Measurements from ENCODE around the gene PER2. TPM values are rescaled to one million over a fixed set of nuclear protein-coding genes. Genes with fewer than 3 reads are reported as not detected.
"Not testable (repeated sequence)": the region's sequence is repeated elsewhere in the genome, so short reads cannot be mapped to it uniquely, and the experiment has no call there.

PER2 gene
- total RNA-seq, 2 experiments from 2014 or later, result 33.8 to 38.2 TPM

GRCh38 chr2:238325694-238326093, 37.3 kb upstream of the PER2 start:
- H3K4me1 Mint-ChIP-seq (ENCODE audit: low read depth), result peaks cover 18% of the 10 kb centered on the region
- POLR2A ChIA-PET, result no interaction called here
- H3K4me1 ChIP-seq (ENCODE audit: insufficient read depth, low read length), result peaks cover 13% of the 10 kb centered on the region
- intact Hi-C loops (cut with DNase I, micrococcal nuclease), result no loop called here
- ATAC-seq (ENCODE audit: poor library complexity) (no peak), DNase-seq (no peak)
- H3K27ac Mint-ChIP-seq, result no peak overlapping the region
- no peak overlapping the region for H3K27ac ChIP-seq (ENCODE audit: low read depth in 1 of 2, low read length in 2 of 2)
- CTCF ChIA-PET, result no interaction called here
- peaks cover 47% of the 10 kb centered on the region for H3K36me3 Mint-ChIP-seq (ENCODE audit: low read depth)
- H3K4me3 ChIP-seq (ENCODE audit: low read length), result no peak overlapping the region
- no peak for TF ChIP-seq CTCF (IDR thresholded peaks at IDR 0.05)
- no peaks in the 10 kb centered on the region for H3K27me3 ChIP-seq (ENCODE audit: control insufficient read depth in 1 of 2, insufficient read depth in 2 of 2, low read length in 2 of 2)
- H3K27me3 Mint-ChIP-seq, result no peaks in the 10 kb centered on the region
- H3K36me3 ChIP-seq (ENCODE audit: insufficient read depth, low read length), result peaks cover 9% of the 10 kb centered on the region
- no peaks in the 10 kb centered on the region for H3K9me3 Mint-ChIP-seq
- no peaks in the 10 kb centered on the region for H3K9me3 ChIP-seq (ENCODE audit: control insufficient read depth in 1 of 2, insufficient read depth in 1 of 2, low read length in 2 of 2)
- no peak overlapping the region for H3K4me3 Mint-ChIP-seq

GRCh38 chr2:238324248-238324647, 35.8 kb upstream of the PER2 start:
- H3K9me3 Mint-ChIP-seq; CTCF ChIA-PET; H3K9me3 ChIP-seq (ENCODE audit: control insufficient read depth in 1 of 2, insufficient read depth in 1 of 2, low read length in 2 of 2); intact Hi-C loops (cut with DNase I, micrococcal nuclease); H3K27ac Mint-ChIP-seq; POLR2A ChIA-PET; ATAC-seq (ENCODE audit: poor library complexity); H3K4me3 ChIP-seq (ENCODE audit: low read length); DNase-seq; H3K27me3 ChIP-seq (ENCODE audit: control insufficient read depth in 1 of 2, insufficient read depth in 2 of 2, low read length in 2 of 2); H3K27me3 Mint-ChIP-seq; H3K36me3 ChIP-seq (ENCODE audit: insufficient read depth, low read length); H3K27ac ChIP-seq (ENCODE audit: low read depth in 1 of 2, low read length in 2 of 2); H3K4me3 Mint-ChIP-seq: not testable (repeated sequence)
- Mint-ChIP-seq H3K36me3 (ENCODE audit: low read depth) (peaks cover 36% of the 10 kb centered on the region), H3K4me1 (ENCODE audit: low read depth) (peaks cover 26% of the 10 kb centered on the region)
- H3K4me1 ChIP-seq (ENCODE audit: insufficient read depth, low read length), result peaks cover 20% of the 10 kb centered on the region

GRCh38 chr2:238322001-238322411, 33.6 kb upstream of the PER2 start:
- H3K27me3 Mint-ChIP-seq, result no peaks in the 10 kb centered on the region
- H3K4me3 ChIP-seq (ENCODE audit: low read length), result no peak overlapping the region
- peaks cover 20% of the 10 kb centered on the region for H3K4me1 ChIP-seq (ENCODE audit: insufficient read depth, low read length)
- no peak overlapping the region for H3K27ac Mint-ChIP-seq
- DNase-seq, result peak in 1 of 14 experiments; percentile 2
- no peaks in the 10 kb centered on the region for H3K27me3 ChIP-seq (ENCODE audit: control insufficient read depth in 1 of 2, insufficient read depth in 2 of 2, low read length in 2 of 2)
- no peak overlapping the region for H3K27ac ChIP-seq (ENCODE audit: low read depth in 1 of 2, low read length in 2 of 2)
- ChIA-PET POLR2A (no interaction called here), CTCF (no interaction called here)
- peaks cover 29% of the 10 kb centered on the region for H3K4me1 Mint-ChIP-seq (ENCODE audit: low read depth)
- no peak for ATAC-seq (ENCODE audit: poor library complexity)
- H3K4me3 Mint-ChIP-seq, result peak overlapping the region; percentile 85
- TF ChIP-seq CTCF (IDR thresholded peaks at IDR 0.05), result no peak
- peaks cover 5% of the 10 kb centered on the region for H3K36me3 ChIP-seq (ENCODE audit: insufficient read depth, low read length)
- H3K9me3 Mint-ChIP-seq, result no peaks in the 10 kb centered on the region
- no peaks in the 10 kb centered on the region for H3K9me3 ChIP-seq (ENCODE audit: control insufficient read depth in 1 of 2, insufficient read depth in 1 of 2, low read length in 2 of 2)
- peaks cover 14% of the 10 kb centered on the region for H3K36me3 Mint-ChIP-seq (ENCODE audit: low read depth)
- intact Hi-C loops (cut with DNase I, micrococcal nuclease), result loop anchor here in 1 of 2 experiments (2.0 kb wide), 1 partner anchor 103 kb away; no protein-coding TSS in a partner anchor

GRCh38 chr2:238321467-238321866, 33.1 kb upstream of the PER2 start:
- ChIA-PET CTCF (no interaction called here), POLR2A (interaction anchor here (1.4 kb wide), 1 partner anchor 33 kb away, joined by 5 read pairs; the partner anchor contains the start of gene PER2)
- intact Hi-C loops (cut with DNase I, micrococcal nuclease), result loop anchor here in 1 of 2 experiments (2.0 kb wide), 1 partner anchor 33 kb away; the partner anchor contains the start of gene PER2
- no peak for ATAC-seq (ENCODE audit: poor library complexity)
- no peak for DNase-seq
- H3K4me1 ChIP-seq (ENCODE audit: insufficient read depth, low read length), result peaks cover 20% of the 10 kb centered on the region
- H3K27me3 Mint-ChIP-seq, result no peaks in the 10 kb centered on the region
- H3K36me3 ChIP-seq (ENCODE audit: insufficient read depth, low read length), result peaks cover 5% of the 10 kb centered on the region
- H3K27ac ChIP-seq (ENCODE audit: low read depth in 1 of 2, low read length in 2 of 2), result no peak overlapping the region
- peak overlapping the region; percentile 46 for H3K4me3 ChIP-seq (ENCODE audit: low read length)
- H3K4me1 Mint-ChIP-seq (ENCODE audit: low read depth), result peaks cover 29% of the 10 kb centered on the region
- no peaks in the 10 kb centered on the region for H3K27me3 ChIP-seq (ENCODE audit: control insufficient read depth in 1 of 2, insufficient read depth in 2 of 2, low read length in 2 of 2)
- peaks cover 14% of the 10 kb centered on the region for H3K36me3 Mint-ChIP-seq (ENCODE audit: low read depth)
- H3K9me3 ChIP-seq (ENCODE audit: control insufficient read depth in 1 of 2, insufficient read depth in 1 of 2, low read length in 2 of 2), result no peaks in the 10 kb centered on the region
- no peak overlapping the region for H3K27ac Mint-ChIP-seq
- peak overlapping the region; percentile 85 for H3K4me3 Mint-ChIP-seq
- no peak for TF ChIP-seq CTCF (IDR thresholded peaks at IDR 0.05)
- no peaks in the 10 kb centered on the region for H3K9me3 Mint-ChIP-seq

Data from CD4-positive, alpha-beta T cell (primary cell).